SK-N-SH treated with all-trans-retinoic acid at 6 μM for 48 hours (cell line): Measurements from ENCODE around the gene TGM1.

ENCODE experiments used
- ATAC-seq: fragments of 200-7000 bp; cut with Tn5 transposase; 3 replicates; pipeline ENCODE4 v1.9.1; 2020; ENCODE audit warnings: mild to moderate bottlenecking, moderate library complexity
- ARNTL ChIP-seq: fragments of 450-650 bp; formaldehyde crosslinking; IDR thresholded peaks from 2 replicates; pipeline ENCODE4 v1.5.0; 2020; ENCODE audit warnings: low read depth, mild to moderate bottlenecking, moderate library complexity, borderline replicate concordance
- BACH2 ChIP-seq: fragments of 250-450 bp; sonication (Bioruptor Pico); IDR thresholded peaks from 2 replicates; pipeline ENCODE4 v1.9.0; 2021; ENCODE audit warnings: mild to moderate bottlenecking, borderline replicate concordance
- ESRRG ChIP-seq: fragments of 250-450 bp; sonication (Bioruptor Pico); IDR thresholded peaks from 2 replicates; pipeline ENCODE4 v1.6.1; 2021; ENCODE audit warnings: mild to moderate bottlenecking
- GLIS3 ChIP-seq: fragments of 250-450 bp; sonication (Bioruptor Pico); IDR thresholded peaks from 2 replicates; pipeline ENCODE4 v1.5.0; 2020; ENCODE audit warnings: mild to moderate bottlenecking, moderate library complexity
- OSR1 ChIP-seq: fragments of 250-450 bp; sonication (Bioruptor Pico); IDR thresholded peaks from 2 replicates; pipeline ENCODE4 v1.8.0; 2022; ENCODE audit warnings: moderate library complexity, mild to moderate bottlenecking, inconsistent platforms
- RARB ChIP-seq: fragments of 250-450 bp; sonication (Bioruptor Pico); IDR thresholded peaks from 2 replicates; pipeline ENCODE4 v1.8.0; 2021; ENCODE audit warnings: mild to moderate bottlenecking, moderate library complexity
- SNAI2 ChIP-seq: fragments of 250-450 bp; sonication (Bioruptor Pico); IDR thresholded peaks from 2 replicates; pipeline ENCODE4 v1.5.0; 2020; ENCODE audit warnings: mild to moderate bottlenecking, moderate library complexity
- TCF4 ChIP-seq: fragments of 250-450 bp; sonication (Bioruptor Pico); IDR thresholded peaks from 2 replicates; pipeline ENCODE4 v1.8.0; 2021; ENCODE audit warnings: mild to moderate bottlenecking, moderate library complexity, borderline replicate concordance
- TOX ChIP-seq: fragments of 250-450 bp; sonication (Bioruptor Pico); IDR thresholded peaks from 2 replicates; pipeline ENCODE4 v1.8.0; 2021; ENCODE audit warnings: mild to moderate bottlenecking, moderate library complexity, borderline replicate concordance
- ZC3H10 ChIP-seq: fragments of 250-450 bp; sonication (Bioruptor Pico); IDR thresholded peaks from 2 replicates; pipeline ENCODE4 v1.5.1; 2021; ENCODE audit warnings: mild to moderate bottlenecking, moderate library complexity
- ZFP3 ChIP-seq: fragments of 250-450 bp; sonication (Bioruptor Pico); IDR thresholded peaks from 2 replicates; pipeline ENCODE4 v1.5.0; 2020; ENCODE audit warnings: mild to moderate bottlenecking, moderate library complexity
- ZFP30 ChIP-seq: fragments of 450-650 bp; formaldehyde crosslinking; IDR thresholded peaks from 2 replicates; pipeline ENCODE4 v1.5.0; 2022; ENCODE audit warnings: mild to moderate bottlenecking, moderate library complexity
- ZNF70 ChIP-seq: fragments of 450-650 bp; formaldehyde crosslinking; IDR thresholded peaks from 2 replicates; pipeline ENCODE4 v1.5.0; 2020; ENCODE audit warnings: mild to moderate bottlenecking, moderate library complexity
- ZNF8 ChIP-seq: fragments of 450-650 bp; formaldehyde crosslinking; IDR thresholded peaks from 2 replicates; pipeline ENCODE4 v1.5.0; 2020; ENCODE audit warnings: mild to moderate bottlenecking, moderate library complexity
- TF ChIP-seq, protein P1 (sequence below): fragments of 250-450 bp; sonication (Bioruptor Pico); IDR thresholded peaks from 2 replicates; pipeline ENCODE4 v1.5.1; 2021; ENCODE audit warnings: mild to moderate bottlenecking, moderate library complexity
- TF ChIP-seq, protein P2 (sequence below): fragments of 250-450 bp; sonication (Bioruptor Pico); IDR thresholded peaks from 2 replicates; pipeline ENCODE4 v1.8.0; 2021; ENCODE audit warnings: low read depth, mild to moderate bottlenecking, moderate library complexity, borderline replicate concordance
- TF ChIP-seq, protein P3 (sequence below): fragments of 250-450 bp; sonication (Bioruptor Pico); IDR thresholded peaks from 2 replicates; pipeline ENCODE4 v1.8.0; 2020; ENCODE audit warnings: mild to moderate bottlenecking, moderate library complexity, borderline replicate concordance
- TF ChIP-seq, protein P4 (sequence below): fragments of 250-450 bp; sonication (Bioruptor Pico); IDR thresholded peaks from 2 replicates; pipeline ENCODE4 v1.5.0; 2020; ENCODE audit warnings: mild to moderate bottlenecking, moderate library complexity

TGM1 gene

DNA sequence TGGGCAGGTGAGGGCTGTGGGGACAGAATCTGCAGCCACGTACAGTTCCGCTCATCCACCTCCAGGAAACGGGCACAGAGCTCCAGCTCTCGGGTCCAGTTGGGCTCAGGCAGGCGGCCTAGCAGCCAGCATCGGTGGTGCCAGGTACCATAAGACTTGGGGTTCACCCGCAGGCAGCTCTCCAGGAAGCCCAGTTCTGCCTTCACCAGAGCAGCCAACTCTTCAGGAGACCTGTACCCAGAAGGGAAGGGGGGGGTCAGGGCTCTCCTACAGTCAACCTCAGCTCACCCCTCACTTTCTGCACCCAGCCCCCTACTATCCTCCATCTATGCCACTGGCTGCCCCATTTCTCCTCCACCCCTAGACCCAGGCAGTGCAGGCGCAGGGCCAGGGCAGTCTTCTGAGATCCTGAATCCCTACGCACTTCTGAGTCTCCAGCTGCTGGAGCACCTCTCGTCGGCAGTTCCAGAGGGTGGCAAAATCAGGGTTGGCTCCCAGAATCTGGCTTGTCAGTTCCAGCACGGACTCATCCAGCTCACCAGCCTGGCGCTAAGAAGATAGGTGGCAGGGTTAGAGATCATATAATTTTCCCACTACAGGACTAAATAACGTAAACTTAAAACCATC, 7.0 kb upstream of the TGM1 start:
- TF ChIP-seq ZFP3 (CRISPR knock-in tag) (no peak), BACH2 (no peak), ESRRG (no peak), ZNF70 (CRISPR knock-in tag) (no peak)
- no peak for ATAC-seq

DNA sequence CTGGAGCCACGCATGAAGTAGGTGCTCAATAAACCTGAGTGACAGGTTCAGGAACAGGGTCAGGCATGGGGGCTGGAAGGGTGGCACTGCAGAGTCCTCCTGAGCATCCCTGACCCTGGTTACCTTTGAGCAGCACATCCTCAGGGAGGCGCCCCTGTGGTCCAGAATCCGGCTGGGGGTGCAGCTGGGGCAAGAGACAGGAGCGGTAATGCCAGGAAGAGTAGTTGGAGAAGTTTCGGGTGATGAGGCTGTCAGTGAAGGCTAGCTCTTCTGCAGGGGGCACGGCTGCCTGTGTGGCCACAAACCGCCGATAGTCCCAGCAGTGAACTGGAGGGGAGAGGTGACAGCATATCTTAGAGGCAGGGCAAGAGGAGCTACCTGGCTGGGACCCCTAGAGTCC, 6.4 kb upstream of the TGM1 start:
- TF ChIP-seq RARB (CRISPR knock-in tag) = no peak
- no peak for ATAC-seq

DNA sequence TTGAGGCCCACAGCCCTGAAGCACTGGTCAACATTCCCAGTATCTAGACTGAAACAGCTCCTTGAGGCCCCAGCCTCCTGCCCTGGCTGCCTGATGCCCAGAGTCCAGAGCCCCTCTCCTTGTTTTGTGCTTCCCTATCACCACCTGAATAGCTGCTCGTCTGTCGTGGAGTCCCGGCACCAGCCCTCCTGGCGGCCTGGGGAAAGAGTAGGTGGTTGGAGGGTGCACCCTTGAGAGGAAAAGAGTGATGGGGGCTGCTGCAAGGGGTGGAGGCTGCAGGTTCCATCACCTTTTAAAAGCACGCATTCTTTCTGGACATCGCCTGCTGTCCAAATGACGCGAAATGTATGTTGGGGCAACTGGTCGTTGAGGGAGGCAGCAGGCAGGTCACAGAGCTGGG, 5.2 kb upstream of the TGM1 start:
- TF ChIP-seq, protein P1, sequence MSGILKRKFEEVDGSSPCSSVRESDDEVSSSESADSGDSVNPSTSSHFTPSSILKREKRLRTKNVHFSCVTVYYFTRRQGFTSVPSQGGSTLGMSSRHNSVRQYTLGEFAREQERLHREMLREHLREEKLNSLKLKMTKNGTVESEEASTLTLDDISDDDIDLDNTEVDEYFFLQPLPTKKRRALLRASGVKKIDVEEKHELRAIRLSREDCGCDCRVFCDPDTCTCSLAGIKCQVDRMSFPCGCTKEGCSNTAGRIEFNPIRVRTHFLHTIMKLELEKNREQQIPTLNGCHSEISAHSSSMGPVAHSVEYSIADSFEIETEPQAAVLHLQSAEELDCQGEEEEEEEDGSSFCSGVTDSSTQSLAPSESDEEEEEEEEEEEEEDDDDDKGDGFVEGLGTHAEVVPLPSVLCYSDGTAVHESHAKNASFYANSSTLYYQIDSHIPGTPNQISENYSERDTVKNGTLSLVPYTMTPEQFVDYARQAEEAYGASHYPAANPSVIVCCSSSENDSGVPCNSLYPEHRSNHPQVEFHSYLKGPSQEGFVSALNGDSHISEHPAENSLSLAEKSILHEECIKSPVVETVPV = no peak
- no peak for TF ChIP-seq RARB (CRISPR knock-in tag)
- ATAC-seq = no peak

DNA sequence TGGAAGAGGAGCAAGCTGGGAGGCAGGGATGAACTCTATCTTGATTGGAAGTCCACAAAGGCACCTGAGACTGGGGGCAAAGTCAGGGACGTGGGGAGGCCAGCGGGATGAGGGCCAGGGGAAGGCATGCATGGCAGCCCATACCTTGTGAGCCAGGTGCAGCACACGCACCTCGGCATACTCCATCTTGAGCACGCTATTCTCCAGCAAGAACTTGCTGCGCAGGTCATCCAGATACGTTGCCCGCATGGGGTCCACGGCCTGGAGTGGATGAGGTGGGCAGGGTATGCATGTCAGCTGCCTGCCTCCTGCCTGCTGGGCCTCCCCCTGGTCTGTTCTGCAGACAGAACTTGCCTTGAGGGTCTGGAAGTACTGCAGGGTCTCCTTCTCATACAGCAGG, 4.5 kb upstream of the TGM1 start:
- ATAC-seq = no peak
- no peak for TF ChIP-seq ZFP3 (CRISPR knock-in tag)
- TF ChIP-seq ESRRG = no peak
- TF ChIP-seq GLIS3 (CRISPR knock-in tag) = no peak
- no peak for TF ChIP-seq RARB (CRISPR knock-in tag)
- TF ChIP-seq, protein P2, sequence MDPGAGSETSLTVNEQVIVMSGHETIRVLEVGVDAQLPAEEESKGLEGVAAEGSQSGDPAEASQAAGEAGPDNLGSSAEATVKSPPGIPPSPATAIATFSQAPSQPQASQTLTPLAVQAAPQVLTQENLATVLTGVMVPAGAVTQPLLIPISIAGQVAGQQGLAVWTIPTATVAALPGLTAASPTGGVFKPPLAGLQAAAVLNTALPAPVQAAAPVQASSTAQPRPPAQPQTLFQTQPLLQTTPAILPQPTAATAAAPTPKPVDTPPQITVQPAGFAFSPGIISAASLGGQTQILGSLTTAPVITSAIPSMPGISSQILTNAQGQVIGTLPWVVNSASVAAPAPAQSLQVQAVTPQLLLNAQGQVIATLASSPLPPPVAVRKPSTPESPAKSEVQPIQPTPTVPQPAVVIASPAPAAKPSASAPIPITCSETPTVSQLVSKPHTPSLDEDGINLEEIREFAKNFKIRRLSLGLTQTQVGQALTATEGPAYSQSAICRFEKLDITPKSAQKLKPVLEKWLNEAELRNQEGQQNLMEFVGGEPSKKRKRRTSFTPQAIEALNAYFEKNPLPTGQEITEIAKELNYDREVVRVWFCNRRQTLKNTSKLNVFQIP = no peak
- no peak for TF ChIP-seq ZNF70 (CRISPR knock-in tag)
- no peak for TF ChIP-seq ARNTL (CRISPR knock-in tag)
- no peak for TF ChIP-seq TOX
- no peak for TF ChIP-seq ZC3H10 (CRISPR knock-in tag)
- TF ChIP-seq ZFP30 (CRISPR knock-in tag) = no peak
- no peak for TF ChIP-seq TCF4 (CRISPR knock-in tag)
- TF ChIP-seq BACH2 = no peak
- TF ChIP-seq, protein P3, sequence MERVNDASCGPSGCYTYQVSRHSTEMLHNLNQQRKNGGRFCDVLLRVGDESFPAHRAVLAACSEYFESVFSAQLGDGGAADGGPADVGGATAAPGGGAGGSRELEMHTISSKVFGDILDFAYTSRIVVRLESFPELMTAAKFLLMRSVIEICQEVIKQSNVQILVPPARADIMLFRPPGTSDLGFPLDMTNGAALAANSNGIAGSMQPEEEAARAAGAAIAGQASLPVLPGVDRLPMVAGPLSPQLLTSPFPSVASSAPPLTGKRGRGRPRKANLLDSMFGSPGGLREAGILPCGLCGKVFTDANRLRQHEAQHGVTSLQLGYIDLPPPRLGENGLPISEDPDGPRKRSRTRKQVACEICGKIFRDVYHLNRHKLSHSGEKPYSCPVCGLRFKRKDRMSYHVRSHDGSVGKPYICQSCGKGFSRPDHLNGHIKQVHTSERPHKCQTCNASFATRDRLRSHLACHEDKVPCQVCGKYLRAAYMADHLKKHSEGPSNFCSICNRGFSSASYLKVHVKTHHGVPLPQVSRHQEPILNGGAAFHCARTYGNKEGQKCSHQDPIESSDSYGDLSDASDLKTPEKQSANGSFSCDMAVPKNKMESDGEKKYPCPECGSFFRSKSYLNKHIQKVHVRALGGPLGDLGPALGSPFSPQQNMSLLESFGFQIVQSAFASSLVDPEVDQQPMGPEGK (CRISPR knock-in tag) = no peak
- TF ChIP-seq, protein P1 = no peak
- TF ChIP-seq OSR1 = no peak
- TF ChIP-seq SNAI2 (CRISPR knock-in tag) = no peak
- TF ChIP-seq, protein P4, sequence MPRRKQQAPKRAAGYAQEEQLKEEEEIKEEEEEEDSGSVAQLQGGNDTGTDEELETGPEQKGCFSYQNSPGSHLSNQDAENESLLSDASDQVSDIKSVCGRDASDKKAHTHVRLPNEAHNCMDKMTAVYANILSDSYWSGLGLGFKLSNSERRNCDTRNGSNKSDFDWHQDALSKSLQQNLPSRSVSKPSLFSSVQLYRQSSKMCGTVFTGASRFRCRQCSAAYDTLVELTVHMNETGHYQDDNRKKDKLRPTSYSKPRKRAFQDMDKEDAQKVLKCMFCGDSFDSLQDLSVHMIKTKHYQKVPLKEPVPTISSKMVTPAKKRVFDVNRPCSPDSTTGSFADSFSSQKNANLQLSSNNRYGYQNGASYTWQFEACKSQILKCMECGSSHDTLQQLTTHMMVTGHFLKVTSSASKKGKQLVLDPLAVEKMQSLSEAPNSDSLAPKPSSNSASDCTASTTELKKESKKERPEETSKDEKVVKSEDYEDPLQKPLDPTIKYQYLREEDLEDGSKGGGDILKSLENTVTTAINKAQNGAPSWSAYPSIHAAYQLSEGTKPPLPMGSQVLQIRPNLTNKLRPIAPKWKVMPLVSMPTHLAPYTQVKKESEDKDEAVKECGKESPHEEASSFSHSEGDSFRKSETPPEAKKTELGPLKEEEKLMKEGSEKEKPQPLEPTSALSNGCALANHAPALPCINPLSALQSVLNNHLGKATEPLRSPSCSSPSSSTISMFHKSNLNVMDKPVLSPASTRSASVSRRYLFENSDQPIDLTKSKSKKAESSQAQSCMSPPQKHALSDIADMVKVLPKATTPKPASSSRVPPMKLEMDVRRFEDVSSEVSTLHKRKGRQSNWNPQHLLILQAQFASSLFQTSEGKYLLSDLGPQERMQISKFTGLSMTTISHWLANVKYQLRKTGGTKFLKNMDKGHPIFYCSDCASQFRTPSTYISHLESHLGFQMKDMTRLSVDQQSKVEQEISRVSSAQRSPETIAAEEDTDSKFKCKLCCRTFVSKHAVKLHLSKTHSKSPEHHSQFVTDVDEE (CRISPR knock-in tag) = no peak
- TF ChIP-seq ZNF8 = no peak
